HG03342 (cell line): ENCODE data around the gene PLVAP.
"Not testable (repeated sequence)": the region's sequence is repeated elsewhere in the genome, so short reads cannot be mapped to it uniquely, and the experiment has no call there.

Experiments used
- ATAC-seq: cut with Tn5 transposase; IDR thresholded peaks from one replicate; pipeline ENCODE4 v1.9.1; 2021; ENCODE audit warnings: mild to moderate bottlenecking, moderate library complexity; ENCODE audit not compliant: unreplicated experiment

PLVAP gene

DNA sequence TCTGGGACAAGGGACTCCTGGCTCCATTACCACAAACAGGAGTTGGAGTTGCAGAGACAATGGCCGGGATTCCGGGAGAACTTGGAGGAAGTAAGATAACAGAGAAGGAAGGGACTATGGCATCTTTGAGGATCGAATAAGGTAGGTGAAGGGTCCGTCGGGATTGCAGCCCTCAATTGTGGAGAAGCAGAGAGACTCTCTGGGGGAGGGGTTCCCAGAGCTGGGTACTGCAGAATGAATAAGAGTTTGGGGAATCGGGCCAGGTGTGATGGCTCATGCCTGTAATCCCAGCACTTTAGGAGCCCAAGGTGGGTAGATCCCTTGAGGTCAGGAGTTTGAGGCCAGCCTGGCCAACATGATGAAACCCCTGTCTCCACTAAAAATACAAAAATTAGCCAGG is 24.5 kb upstream of the PLVAP start:
- no peak for ATAC-seq

- no peak for ATAC-seq
These were observed 21.9 kb upstream of the PLVAP start for GRCh38 chr19:17398902-17399527.

DNA sequence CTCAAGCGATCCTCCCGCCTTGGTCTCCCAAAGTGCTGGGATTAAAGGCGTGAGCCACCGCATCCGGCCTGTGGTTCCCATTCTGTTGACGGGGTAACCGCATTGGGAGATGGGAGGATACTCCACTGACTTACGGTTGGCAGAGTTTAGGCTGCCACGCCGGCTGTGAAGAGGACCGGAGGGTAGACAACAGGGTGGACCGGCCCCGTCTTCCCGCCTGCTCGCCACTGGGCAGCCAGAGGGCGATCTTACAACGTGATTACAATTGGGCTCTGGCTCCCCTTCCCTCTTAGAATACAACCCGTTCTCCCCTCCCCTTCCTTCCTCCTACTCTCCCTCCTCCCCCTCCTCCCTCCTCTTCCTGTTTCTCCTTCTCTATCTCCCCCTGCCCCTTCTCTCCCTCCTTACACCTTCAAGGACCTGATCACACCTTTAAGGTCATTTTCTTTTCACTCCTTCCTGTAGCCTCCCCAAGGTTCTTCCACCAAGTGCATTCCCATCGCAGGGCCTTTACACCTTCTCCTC is 17.8 kb upstream of the PLVAP start:
- no peak for ATAC-seq

GRCh38 chr19:17393914-17394313 is 16.8 kb upstream of the PLVAP start, which contains the start of gene CCDC194:
CCDC194 (minus strand) TSS chr19:17394196; CDS start chr19:17394158, 38 bp downstream.
- no peak for ATAC-seq

DNA sequence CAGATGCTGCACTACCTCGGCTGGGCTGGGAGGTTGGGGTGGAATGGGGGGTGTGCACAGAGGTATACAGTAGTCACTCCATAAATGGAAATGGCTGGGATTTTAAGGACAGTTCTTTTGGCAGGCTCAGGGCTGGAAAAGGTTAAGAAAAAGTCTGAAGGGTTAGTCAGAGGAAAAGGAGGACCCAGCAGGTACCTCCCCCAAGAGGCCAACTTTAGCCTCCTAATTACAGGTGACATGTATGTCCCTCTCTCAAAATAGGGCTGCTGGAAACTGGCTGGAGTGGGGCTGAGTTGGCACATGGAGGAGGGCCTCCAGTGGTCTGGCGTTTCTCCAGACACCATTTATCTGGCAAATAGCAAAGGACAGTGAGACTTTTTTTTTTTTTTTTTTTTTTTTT is 15.9 kb upstream of the PLVAP start:
- no peak for ATAC-seq

GRCh38 chr19:17391371-17392151 is 14.4 kb upstream of the PLVAP start:
- ATAC-seq: no peak

- peak; percentile 85 for ATAC-seq
These were observed 13.7 kb upstream of the PLVAP start for GRCh38 chr19:17390665-17391370.

GRCh38 chr19:17389957-17390664 is 13.0 kb upstream of the PLVAP start:
- no peak for ATAC-seq

DNA sequence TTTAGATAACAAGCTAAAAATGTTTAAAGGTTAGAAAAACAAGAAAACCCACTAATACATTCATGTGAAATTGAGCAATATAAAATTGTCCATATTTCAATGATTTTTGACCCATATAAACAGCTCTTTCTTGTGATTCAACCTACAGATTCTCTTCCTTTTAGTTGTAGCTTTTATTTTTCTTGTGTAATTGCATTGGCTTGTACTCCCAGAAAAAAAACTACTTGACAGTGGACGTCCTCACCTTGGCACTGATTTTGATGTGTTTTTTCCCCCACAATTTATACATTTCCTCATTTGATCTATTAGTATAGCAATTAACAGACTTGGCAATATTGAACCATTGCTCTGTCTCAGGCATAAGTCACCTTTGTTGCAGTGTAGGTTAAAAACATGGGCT is 12.1 kb upstream of the PLVAP start:
- ATAC-seq: no peak

DNA sequence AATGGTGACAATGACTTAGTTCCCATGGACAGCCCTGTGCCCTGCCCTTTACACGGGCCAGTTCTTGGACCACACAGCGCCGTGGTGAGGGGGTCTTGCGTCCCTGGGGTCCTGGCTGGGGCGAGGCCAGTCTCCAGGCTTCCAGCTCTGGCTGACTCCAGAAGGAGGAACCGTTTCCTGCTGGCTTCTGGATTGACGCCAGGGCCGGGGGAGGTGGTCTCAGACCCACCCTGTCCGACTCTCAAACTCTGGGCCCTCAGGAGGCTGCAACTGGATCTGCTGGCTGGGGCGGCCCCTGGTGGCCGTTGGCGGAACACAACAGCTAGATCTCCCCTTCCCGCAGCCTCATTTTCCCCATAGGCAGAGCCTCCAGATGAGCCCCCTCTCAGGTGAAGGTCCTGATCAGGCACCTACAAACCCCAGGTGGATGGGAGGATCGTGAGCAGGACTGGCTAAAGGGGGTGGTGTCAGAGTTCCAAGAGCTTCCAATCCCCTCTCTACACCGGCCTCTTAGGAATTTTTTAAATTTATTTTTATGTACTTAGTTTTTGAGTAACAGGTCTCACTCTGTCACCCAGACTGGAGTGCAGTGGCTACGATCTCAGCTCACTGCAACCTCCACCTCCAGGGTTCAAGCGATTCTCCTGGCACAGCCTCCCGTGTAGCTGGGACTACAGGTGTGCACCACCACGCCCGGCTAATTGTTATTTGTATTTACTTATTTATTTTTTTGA is 8.9 kb upstream of the PLVAP start:
- ATAC-seq: no peak

DNA sequence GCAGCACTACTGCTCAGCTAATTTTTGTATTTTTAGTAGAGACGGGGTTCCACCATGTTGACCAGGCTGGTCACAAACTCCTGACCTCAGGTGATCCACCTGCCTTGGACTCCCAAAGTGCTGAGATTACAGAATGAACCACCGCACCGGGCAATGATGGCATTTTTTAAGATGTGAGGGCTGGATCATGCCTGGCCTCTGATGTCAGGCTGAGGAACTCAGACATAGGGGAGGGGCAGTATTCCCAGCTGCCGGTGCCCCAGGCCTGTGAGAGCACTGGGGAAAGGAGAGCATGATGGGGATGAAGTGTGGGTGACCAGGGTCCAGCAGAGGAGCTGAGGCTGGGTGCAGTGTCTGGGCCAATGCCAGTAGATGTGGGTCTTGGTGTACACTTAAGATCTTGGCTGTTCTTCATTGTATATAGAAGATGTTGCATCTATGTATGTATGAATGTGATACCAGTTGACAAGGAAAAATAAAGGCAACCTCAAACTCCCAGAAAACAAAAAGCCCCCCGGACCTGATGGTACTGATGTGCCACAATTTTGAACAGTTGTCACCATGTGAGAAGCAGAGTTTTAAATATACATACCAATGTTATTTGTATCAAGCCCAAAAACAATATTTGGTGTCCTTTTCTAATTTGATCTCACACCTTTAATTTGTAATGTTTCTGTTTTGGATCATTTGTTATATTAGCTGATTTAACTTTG is 3.4 kb upstream of the PLVAP start:
- ATAC-seq: no peak

DNA sequence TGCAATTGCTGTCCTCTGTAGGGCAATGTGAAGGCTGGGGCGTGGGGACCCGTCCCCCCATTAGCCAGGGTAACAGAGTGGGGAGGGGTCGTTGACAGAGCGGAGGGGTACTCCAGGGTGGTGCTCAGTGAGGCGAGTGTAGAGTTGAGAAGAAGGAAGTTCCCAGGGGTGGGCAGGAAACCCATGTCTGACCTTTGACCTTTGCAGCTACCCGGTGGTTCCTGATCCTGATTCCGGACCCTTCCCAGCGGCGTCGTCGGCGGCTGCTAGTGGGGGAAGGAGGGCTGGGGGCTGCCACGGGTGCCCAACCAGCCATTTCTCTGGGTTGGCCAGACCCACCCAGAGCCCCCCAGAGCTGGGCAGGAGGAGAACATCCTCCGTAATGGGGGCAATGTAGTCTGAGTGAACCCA is 2.1 kb upstream of the PLVAP start:
- ATAC-seq: no peak

- ATAC-seq: no peak
These were observed 1.1 kb upstream of the PLVAP start for GRCh38 chr19:17378271-17378670.

- peak; percentile 85 for ATAC-seq
These were observed 7.0 kb downstream of the PLVAP start for GRCh38 chr19:17370026-17370587.

DNA sequence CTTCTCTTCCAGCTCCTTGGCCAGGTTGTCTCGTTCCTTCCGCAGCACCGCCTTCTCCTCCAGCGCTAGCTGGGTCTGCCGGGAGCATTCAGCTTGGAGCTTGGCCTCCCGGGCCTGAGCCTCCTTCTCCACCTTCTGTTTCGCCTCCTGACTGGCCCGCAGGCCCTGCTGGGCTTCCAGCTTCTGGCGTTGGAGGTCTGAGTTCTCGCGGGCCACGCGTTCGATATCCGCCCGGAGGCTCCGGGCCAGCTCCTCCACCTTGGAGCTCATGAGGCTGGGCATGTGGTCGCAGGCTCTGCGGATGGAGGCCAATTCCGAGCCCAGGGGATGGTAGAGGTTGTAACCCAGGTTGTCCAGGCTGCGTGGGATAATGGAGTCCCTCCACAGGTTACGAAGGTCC is 11.8 kb downstream of the PLVAP start:
- no peak for ATAC-seq

DNA sequence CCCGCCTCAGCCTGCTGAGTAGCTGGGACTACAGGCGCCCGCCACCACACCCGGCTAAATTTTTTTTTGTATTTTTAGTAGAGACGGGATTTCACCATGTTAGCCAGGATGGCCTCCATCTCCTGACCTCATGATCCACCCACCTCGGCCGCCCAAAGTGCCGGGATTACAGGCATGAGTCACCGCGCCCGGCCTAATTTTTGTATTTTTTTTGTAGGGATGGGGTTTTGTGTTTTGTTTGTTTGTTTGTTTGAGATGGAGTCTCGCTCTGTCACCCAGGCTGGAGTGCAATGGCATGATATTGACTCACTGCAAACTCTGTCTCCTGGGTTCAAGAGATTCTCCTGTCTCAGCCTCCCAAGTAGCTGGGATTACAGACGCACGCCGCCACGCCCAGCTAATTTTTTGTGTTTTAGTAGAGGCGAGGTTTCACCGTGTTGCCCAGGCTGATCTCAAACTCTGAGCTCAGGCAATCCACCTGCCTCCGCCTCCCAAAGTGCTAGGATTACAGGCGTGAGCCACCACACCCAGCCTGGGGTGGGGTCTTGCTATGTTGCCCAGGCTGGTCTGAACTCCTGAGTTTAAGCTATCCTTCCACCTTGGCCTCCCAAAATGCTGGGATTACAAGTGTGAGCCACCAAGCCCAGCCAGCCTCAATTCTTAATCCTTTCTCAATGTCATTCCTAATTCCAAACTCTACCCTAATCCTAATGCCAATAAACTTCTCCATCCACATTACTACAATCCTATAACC is 13.1 kb downstream of the PLVAP start:
- ATAC-seq: not testable (repeated sequence)

DNA sequence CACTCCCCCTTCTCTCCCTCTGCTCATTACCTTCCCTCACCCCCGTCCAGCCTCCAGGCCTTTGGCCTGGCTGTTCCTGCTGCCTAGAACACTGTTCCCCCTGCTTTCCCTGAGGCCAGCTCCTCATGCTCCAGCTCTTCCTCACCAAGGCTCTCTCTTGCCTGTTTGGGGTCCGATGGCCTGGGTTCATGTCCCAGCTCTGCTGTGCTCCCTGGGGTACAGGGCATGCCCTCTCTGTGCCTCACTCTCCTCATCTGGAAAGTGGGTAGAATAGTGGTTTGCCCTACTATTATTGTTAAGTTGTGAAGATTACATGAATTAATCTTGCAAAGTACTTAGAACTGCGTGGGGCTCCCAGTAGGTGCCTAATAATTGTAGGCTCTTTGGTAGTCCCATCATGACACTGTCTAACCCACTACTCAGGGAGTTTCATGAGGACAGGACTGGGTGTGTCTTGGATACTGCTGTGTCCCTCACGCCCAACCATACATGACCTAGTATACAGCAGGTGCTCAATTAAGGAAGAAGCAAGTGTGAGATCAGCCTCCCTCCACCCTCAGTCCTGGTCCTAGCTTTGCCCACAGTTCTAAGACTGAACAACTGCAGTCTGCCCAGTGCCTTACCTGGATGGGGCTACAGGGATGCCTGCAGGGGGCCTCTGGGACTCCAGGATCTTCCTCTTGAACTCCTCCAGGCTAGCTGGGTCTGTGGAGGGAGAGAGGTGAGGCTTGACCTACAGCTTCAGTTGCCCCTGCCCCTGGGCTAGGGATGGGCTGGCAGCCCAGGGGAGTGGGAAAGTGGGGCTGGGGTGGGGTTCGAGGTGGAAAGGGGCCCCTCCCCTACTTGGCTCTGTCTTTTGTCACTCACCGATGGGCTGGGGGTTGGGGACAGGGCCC is 17.0 kb downstream of the PLVAP start:
- no peak for ATAC-seq

- no peak for ATAC-seq
These were observed 18.7 kb downstream of the PLVAP start for GRCh38 chr19:17358395-17358794.
